ENCODE results near the gene SPAG4.

DNA sequence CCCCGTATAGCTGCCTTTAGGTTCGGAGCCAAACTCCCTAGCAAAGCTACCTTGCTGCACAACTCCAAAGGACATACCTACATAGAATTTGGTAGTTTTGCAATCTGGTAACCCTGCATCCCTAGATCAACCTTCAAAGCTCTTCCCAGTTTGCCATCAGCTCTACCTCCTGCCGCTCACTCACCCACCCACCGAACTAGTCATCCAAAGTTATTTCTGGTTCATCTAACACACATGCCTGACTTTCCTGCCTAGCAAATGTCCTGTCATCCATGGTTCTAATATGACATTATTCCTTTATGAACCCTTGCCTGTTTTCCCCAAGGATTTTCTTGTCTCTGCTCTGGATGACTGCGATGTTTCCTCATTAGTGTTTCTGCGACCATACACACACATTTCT is 21.6 kb downstream of the SPAG4 start:
- TF ChIP-seq, protein P1, sequence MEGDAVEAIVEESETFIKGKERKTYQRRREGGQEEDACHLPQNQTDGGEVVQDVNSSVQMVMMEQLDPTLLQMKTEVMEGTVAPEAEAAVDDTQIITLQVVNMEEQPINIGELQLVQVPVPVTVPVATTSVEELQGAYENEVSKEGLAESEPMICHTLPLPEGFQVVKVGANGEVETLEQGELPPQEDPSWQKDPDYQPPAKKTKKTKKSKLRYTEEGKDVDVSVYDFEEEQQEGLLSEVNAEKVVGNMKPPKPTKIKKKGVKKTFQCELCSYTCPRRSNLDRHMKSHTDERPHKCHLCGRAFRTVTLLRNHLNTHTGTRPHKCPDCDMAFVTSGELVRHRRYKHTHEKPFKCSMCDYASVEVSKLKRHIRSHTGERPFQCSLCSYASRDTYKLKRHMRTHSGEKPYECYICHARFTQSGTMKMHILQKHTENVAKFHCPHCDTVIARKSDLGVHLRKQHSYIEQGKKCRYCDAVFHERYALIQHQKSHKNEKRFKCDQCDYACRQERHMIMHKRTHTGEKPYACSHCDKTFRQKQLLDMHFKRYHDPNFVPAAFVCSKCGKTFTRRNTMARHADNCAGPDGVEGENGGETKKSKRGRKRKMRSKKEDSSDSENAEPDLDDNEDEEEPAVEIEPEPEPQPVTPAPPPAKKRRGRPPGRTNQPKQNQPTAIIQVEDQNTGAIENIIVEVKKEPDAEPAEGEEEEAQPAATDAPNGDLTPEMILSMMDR (conservative IDR thresholded peaks at IDR 0.05; ENCODE audit: low read depth in 2 of 2) = no peak
- TF ChIP-seq, protein P2, sequence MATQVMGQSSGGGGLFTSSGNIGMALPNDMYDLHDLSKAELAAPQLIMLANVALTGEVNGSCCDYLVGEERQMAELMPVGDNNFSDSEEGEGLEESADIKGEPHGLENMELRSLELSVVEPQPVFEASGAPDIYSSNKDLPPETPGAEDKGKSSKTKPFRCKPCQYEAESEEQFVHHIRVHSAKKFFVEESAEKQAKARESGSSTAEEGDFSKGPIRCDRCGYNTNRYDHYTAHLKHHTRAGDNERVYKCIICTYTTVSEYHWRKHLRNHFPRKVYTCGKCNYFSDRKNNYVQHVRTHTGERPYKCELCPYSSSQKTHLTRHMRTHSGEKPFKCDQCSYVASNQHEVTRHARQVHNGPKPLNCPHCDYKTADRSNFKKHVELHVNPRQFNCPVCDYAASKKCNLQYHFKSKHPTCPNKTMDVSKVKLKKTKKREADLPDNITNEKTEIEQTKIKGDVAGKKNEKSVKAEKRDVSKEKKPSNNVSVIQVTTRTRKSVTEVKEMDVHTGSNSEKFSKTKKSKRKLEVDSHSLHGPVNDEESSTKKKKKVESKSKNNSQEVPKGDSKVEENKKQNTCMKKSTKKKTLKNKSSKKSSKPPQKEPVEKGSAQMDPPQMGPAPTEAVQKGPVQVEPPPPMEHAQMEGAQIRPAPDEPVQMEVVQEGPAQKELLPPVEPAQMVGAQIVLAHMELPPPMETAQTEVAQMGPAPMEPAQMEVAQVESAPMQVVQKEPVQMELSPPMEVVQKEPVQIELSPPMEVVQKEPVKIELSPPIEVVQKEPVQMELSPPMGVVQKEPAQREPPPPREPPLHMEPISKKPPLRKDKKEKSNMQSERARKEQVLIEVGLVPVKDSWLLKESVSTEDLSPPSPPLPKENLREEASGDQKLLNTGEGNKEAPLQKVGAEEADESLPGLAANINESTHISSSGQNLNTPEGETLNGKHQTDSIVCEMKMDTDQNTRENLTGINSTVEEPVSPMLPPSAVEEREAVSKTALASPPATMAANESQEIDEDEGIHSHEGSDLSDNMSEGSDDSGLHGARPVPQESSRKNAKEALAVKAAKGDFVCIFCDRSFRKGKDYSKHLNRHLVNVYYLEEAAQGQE (IDR thresholded peaks at IDR 0.05; ENCODE audit: unreplicated experiment) = no peak
- TF ChIP-seq STAT1 (IDR thresholded peaks at IDR 0.05; ENCODE audit: unreplicated experiment) (no peak), JUNB (IDR thresholded peaks at IDR 0.05; ENCODE audit: unreplicated experiment) (no peak), ZNF114 (CRISPR knock-in tag; IDR thresholded peaks at IDR 0.05) (no peak), POLR2AphosphoS5 (IDR thresholded peaks at IDR 0.05; ENCODE audit: low read depth) (no peak), EZH2 (IDR thresholded peaks at IDR 0.05; ENCODE audit: low read depth, unreplicated experiment) (no peak), CREB1 (CRISPR knock-in tag; IDR thresholded peaks at IDR 0.05; ENCODE audit: low read depth) (no peak), ZNF331 (CRISPR knock-in tag; IDR thresholded peaks at IDR 0.05; ENCODE audit: low read depth) (no peak), EZH2phosphoT487 (IDR thresholded peaks at IDR 0.05; ENCODE audit: unreplicated experiment) (no peak), NANOG (IDR thresholded peaks at IDR 0.05; ENCODE audit: borderline replicate concordance) (no peak)
